ENCODE measurements around the gene SCN8A.
A peak's percentile ranks its signal among the peaks of the same experiment; 100 is the strongest.

SCN8A gene

DNA sequence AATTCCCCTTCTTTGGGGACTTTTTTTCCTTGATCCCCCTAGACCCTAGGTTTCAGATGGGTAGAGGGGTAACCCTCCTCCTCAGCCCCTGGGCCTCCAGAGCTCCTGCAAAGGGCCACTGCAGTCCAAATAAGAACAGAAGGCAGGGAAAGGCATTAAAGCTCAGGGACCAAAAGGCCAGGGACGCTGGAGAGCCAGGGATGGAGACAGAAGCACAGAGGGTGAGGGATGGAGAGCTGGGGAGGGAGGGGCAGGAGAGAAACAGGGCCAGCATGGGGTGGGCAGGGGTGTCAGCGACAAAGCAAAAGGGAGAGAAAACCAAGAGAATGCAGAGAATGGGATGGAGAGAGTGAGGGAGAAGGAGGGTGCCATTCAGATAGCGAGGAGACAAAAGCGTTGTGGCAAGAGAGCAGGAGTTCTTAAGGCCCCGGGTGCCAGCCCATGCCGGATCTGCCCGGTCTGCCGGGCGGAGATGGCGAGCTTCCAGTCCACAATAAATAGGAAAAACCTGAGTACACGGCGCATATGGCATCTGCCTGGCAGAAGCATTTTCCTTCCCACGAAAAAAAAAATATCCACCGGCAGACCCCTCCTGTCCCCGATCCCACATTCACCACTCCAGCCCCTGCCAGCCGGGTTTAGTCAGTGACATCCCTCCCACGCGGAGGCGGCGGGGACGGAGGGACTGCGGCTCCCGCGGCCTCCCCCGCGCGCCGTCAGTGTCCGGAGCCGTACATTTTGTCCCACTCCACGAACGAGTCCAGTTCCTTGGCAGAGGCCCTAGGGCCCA lies 228.9 kb downstream of the SCN8A start:
- peak overlapping the region; percentile 12; the same call in 1 of the 2 replicates for H3K9ac ChIP-seq
- peaks cover 8% of the 10 kb centered on the region; the same call in 1 of the 2 replicates for H3K27me3 ChIP-seq (ENCODE audit: insufficient read depth, low read depth)
- H3K4me2 ChIP-seq = peak overlapping the region; percentile 42
- TF ChIP-seq, protein P1, sequence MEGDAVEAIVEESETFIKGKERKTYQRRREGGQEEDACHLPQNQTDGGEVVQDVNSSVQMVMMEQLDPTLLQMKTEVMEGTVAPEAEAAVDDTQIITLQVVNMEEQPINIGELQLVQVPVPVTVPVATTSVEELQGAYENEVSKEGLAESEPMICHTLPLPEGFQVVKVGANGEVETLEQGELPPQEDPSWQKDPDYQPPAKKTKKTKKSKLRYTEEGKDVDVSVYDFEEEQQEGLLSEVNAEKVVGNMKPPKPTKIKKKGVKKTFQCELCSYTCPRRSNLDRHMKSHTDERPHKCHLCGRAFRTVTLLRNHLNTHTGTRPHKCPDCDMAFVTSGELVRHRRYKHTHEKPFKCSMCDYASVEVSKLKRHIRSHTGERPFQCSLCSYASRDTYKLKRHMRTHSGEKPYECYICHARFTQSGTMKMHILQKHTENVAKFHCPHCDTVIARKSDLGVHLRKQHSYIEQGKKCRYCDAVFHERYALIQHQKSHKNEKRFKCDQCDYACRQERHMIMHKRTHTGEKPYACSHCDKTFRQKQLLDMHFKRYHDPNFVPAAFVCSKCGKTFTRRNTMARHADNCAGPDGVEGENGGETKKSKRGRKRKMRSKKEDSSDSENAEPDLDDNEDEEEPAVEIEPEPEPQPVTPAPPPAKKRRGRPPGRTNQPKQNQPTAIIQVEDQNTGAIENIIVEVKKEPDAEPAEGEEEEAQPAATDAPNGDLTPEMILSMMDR (conservative IDR thresholded peaks at IDR 0.05; ENCODE audit: low read depth, low read length) = no peak
- H3K4me1 ChIP-seq (ENCODE audit: low read depth, poor library complexity, severe bottlenecking) = no peaks in the 10 kb centered on the region
- no peaks in the 10 kb centered on the region for H3K79me2 ChIP-seq (ENCODE audit: insufficient read depth, low read depth)
- no peaks in the 10 kb centered on the region for H4K20me1 ChIP-seq (ENCODE audit: insufficient read depth)
- H3K36me3 ChIP-seq (ENCODE audit: insufficient read depth) = no peaks in the 10 kb centered on the region
- H2AFZ ChIP-seq (ENCODE audit: low read depth) = peak overlapping the region; percentile 75; the same call in 1 of the 2 replicates
- H3K27ac ChIP-seq = no peak overlapping the region
- H3K4me3 ChIP-seq (IDR thresholded peaks at IDR 0.05; ENCODE audit: insufficient read depth, low read depth, low read length) = no peak overlapping the region

DNA sequence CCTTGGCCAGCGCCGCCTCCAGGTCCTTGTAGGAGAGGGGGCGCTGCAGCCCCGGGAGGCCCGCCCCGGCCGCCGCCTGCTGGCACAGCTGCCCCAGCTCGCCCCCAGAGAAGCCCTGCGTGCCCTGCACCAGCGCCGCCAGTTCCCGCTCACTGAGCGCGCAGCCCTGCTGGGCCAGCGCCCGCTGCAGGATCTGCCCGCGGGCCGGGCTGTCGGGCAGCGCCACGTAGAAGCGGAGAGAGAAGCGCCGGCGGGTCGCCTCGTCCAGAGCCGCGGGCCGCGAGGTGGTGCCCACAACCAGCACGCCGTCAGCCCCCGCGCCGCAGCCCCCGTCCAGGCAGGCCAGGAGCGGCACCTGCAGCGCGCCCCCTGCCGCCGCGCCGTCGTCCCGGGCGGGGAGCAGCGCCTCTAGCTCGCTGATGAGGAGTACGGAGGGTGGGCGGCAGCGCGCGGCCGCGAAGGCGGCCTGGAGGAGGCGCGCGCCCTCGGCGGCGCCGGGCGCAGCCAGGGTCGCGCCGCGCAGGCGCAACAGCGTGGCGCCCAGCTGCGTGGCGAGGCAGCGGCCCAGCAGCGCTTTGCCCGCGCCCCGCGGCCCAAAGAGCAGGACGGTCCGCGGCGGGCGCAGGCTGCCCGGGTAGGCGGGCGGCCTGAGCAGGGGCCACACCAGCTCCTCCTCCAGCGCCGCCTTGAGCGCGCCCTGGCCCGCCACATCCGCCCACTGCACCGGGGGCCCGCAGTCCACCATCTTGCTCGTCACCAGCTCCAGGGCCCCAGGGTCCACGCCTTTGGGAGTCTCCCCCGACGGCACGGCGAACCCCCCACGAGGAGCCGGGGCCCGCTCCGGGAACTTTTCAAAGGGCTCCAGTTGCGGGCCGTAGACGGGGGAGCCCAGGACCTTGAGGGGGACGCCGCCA lies 229.8 kb downstream of the SCN8A start:
- Histone ChIP-seq H2AFZ (ENCODE audit: low read depth) (peak overlapping the region; percentile 75), H3K27me3 (ENCODE audit: insufficient read depth, low read depth) (peaks cover 8% of the 10 kb centered on the region; the same call in 1 of the 2 replicates), H4K20me1 (ENCODE audit: insufficient read depth) (no peaks in the 10 kb centered on the region), H3K9ac (peak overlapping the region; percentile 52; the same call in 1 of the 2 replicates), H3K4me1 (ENCODE audit: low read depth, poor library complexity, severe bottlenecking) (no peaks in the 10 kb centered on the region), H3K36me3 (ENCODE audit: insufficient read depth) (no peaks in the 10 kb centered on the region), H3K4me2 (peak overlapping the region; percentile 57), H3K79me2 (ENCODE audit: insufficient read depth, low read depth) (no peaks in the 10 kb centered on the region), H3K27ac (no peak overlapping the region), H3K4me3 (IDR thresholded peaks at IDR 0.05; ENCODE audit: insufficient read depth, low read depth, low read length) (no peak overlapping the region)
- TF ChIP-seq, protein P1 (conservative IDR thresholded peaks at IDR 0.05; ENCODE audit: low read depth, low read length) = peak; percentile 35

DNA sequence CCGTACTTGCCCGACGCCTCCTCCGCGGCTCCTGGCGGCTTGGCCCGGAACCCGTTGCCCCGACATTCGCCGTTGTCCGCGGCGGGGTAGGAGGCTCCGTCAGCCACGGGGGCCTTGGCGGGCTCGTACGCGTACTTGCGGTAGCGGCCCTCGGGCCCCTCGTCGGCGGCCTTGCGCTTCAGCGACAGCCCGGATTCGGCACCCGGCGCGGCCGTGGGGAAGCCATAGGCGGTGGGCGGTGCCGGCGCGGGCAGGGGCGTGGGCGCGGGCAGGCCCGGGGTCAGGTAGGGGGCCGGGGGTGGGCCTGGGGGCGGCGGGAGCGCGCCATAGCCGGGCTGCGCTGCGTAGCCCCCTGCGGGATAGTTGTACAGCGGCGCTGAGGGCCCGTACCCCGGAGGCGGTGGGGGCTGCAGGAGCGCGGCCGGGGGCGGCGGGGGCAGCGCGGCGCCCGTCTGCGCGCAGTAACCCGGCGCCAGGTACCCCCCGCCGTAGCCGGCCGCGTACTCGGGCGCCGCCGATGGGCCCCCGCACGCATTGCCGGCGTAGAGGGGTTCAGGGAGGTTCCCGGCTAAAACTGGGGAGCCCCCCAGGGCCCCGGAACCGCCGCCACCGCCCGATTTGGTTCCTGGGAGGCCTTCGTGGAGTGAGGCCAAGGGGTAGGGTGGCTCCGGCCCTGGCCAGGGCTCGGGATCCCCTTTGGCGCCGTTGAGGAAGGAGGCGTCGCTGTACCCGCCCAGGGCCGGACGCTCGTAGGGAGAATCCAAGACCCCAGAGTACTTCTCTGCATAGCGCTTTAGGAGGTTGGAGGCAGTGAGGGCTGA lies 230.6 kb downstream of the SCN8A start:
- peak overlapping the region; percentile 57 for H3K4me2 ChIP-seq
- H3K36me3 ChIP-seq (ENCODE audit: insufficient read depth) = no peaks in the 10 kb centered on the region
- H3K9ac ChIP-seq = peak overlapping the region; percentile 52; the same call in 1 of the 2 replicates
- H3K27me3 ChIP-seq (ENCODE audit: insufficient read depth, low read depth) = peaks cover 8% of the 10 kb centered on the region; the same call in 1 of the 2 replicates
- no peaks in the 10 kb centered on the region for H3K4me1 ChIP-seq (ENCODE audit: low read depth, poor library complexity, severe bottlenecking)
- H4K20me1 ChIP-seq (ENCODE audit: insufficient read depth) = no peaks in the 10 kb centered on the region
- no peaks in the 10 kb centered on the region for H3K79me2 ChIP-seq (ENCODE audit: insufficient read depth, low read depth)
- no peak overlapping the region for H3K4me3 ChIP-seq (IDR thresholded peaks at IDR 0.05; ENCODE audit: insufficient read depth, low read depth, low read length)
- TF ChIP-seq, protein P1 (conservative IDR thresholded peaks at IDR 0.05; ENCODE audit: low read depth, low read length) = no peak
- peak overlapping the region; percentile 73 for H2AFZ ChIP-seq (ENCODE audit: low read depth)
- no peak overlapping the region for H3K27ac ChIP-seq

DNA sequence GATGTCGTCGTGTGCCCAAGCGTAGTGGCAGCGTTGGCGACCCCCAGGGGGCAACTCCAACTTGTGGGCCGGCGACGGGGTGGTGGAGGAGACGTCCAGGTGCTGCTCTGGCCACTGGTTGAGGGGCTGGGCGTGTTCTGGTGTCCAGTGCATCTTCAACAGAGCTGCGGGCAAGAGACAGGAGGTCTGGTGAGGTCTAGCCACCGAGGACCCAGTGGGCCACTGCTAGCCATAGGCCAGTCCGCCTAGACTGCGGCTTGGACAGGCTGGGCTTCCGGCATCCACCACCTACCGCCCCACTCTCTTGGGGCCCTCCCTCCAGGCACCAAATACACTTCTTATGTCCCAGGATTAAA lies 231.2 kb downstream of the SCN8A start:
- Histone ChIP-seq H3K4me3 (IDR thresholded peaks at IDR 0.05; ENCODE audit: insufficient read depth, low read depth, low read length) (no peak overlapping the region), H3K4me2 (no peak overlapping the region), H2AFZ (ENCODE audit: low read depth) (no peak overlapping the region), H3K36me3 (ENCODE audit: insufficient read depth) (no peaks in the 10 kb centered on the region), H4K20me1 (ENCODE audit: insufficient read depth) (no peaks in the 10 kb centered on the region), H3K27ac (no peak overlapping the region), H3K9ac (no peak overlapping the region), H3K27me3 (ENCODE audit: insufficient read depth, low read depth) (peaks cover 8% of the 10 kb centered on the region; the same call in 1 of the 2 replicates), H3K79me2 (ENCODE audit: insufficient read depth, low read depth) (no peaks in the 10 kb centered on the region), H3K4me1 (ENCODE audit: low read depth, poor library complexity, severe bottlenecking) (no peaks in the 10 kb centered on the region)
- TF ChIP-seq, protein P1 (conservative IDR thresholded peaks at IDR 0.05; ENCODE audit: low read depth, low read length) = no peak
